MG63 (cell line): ENCODE measurements around the gene DOCK2. TPM values are rescaled to one million over a fixed set of nuclear protein-coding genes. Genes with fewer than 3 reads are reported as not detected.
A peak's percentile ranks its signal among the peaks of the same experiment; 100 is the strongest.

Experiments used
- DNase-seq: peaks from one replicate; pipeline ENCODE4 v3.0.0-alpha.2; 2020
- H3K27me3 ChIP-seq: fragments of 250-450 bp; sonication (Bioruptor Pico); 2 replicates; pipeline ENCODE4 v1.5.1; 2020; ENCODE audit warnings: mild to moderate bottlenecking, moderate library complexity
- H3K36me3 ChIP-seq: fragments of 250-450 bp; sonication (Bioruptor Pico); 2 replicates; pipeline ENCODE4 v1.5.1; 2020; ENCODE audit warnings: mild to moderate bottlenecking, moderate library complexity
- H3K4me3 ChIP-seq: fragments of 250-450 bp; sonication (Bioruptor Pico); 2 replicates; pipeline ENCODE4 v1.5.1; 2020; ENCODE audit warnings: mild to moderate bottlenecking, moderate library complexity
- H3K9me3 ChIP-seq: fragments of 250-450 bp; sonication (Bioruptor Pico); 2 replicates; pipeline ENCODE4 v1.5.1; 2020; ENCODE audit warnings: mild to moderate bottlenecking, moderate library complexity
- total RNA-seq: library from RNA; depleted of rRNA; stranded (reverse); fragments of >200 nt; shearing (Covaris generic); gene quantifications from 2 replicates; pipeline ENCODE4 v1.2.3, GENCODE V29; 2014; ENCODE audit warnings: low replicate concordance

Gene DOCK2
- total RNA-seq, 1 experiment from 2014 or later, result 12.6 TPM

- no peak for DNase-seq
- H3K27me3 ChIP-seq, result no peaks in the 10 kb centered on the region
- H3K4me3 ChIP-seq, result no peak overlapping the region
- H3K36me3 ChIP-seq, result peaks cover 53% of the 10 kb centered on the region
- H3K9me3 ChIP-seq, result no peaks in the 10 kb centered on the region
These were observed 227.4 kb downstream of the DOCK2 start for GRCh38 chr5:169864483-169864882.

- Histone ChIP-seq H3K9me3 (no peaks in the 10 kb centered on the region), H3K27me3 (no peaks in the 10 kb centered on the region), H3K4me3 (no peak overlapping the region), H3K36me3 (peaks cover 44% of the 10 kb centered on the region)
- no peak for DNase-seq
These were observed 230.3 kb downstream of the DOCK2 start for GRCh38 chr5:169867347-169867746.

- DNase-seq, result no peak
- H3K27me3 ChIP-seq, result no peaks in the 10 kb centered on the region
- H3K4me3 ChIP-seq, result no peak overlapping the region
- H3K9me3 ChIP-seq, result no peaks in the 10 kb centered on the region
- H3K36me3 ChIP-seq, result peaks cover 26% of the 10 kb centered on the region
These were observed 232.0 kb downstream of the DOCK2 start for GRCh38 chr5:169869066-169869465.

GRCh38 chr5:169870211-169870610 lies 233.1 kb downstream of the DOCK2 start:
- DNase-seq, result peak; percentile 57
- H3K4me3 ChIP-seq, result no peak overlapping the region
- peaks cover 20% of the 10 kb centered on the region for H3K36me3 ChIP-seq
- H3K27me3 ChIP-seq, result no peaks in the 10 kb centered on the region
- no peaks in the 10 kb centered on the region for H3K9me3 ChIP-seq

- H3K4me3 ChIP-seq, result no peak overlapping the region
- H3K27me3 ChIP-seq, result no peaks in the 10 kb centered on the region
- H3K36me3 ChIP-seq, result peaks cover 24% of the 10 kb centered on the region
- H3K9me3 ChIP-seq, result no peaks in the 10 kb centered on the region
- DNase-seq, result peak; percentile 72
These were observed 234.9 kb downstream of the DOCK2 start for GRCh38 chr5:169871826-169872490.

- Histone ChIP-seq H3K27me3 (no peaks in the 10 kb centered on the region), H3K36me3 (peaks cover 38% of the 10 kb centered on the region), H3K9me3 (no peaks in the 10 kb centered on the region), H3K4me3 (no peak overlapping the region)
- peak; percentile 19 for DNase-seq
These were observed 236.6 kb downstream of the DOCK2 start for GRCh38 chr5:169873642-169874041.

GRCh38 chr5:169874621-169875020 lies 237.5 kb downstream of the DOCK2 start:
- peaks cover 40% of the 10 kb centered on the region for H3K36me3 ChIP-seq
- no peaks in the 10 kb centered on the region for H3K9me3 ChIP-seq
- no peak for DNase-seq
- H3K4me3 ChIP-seq, result no peak overlapping the region
- no peaks in the 10 kb centered on the region for H3K27me3 ChIP-seq

GRCh38 chr5:169875091-169875728 lies 238.1 kb downstream of the DOCK2 start:
- no peak overlapping the region for H3K4me3 ChIP-seq
- no peak for DNase-seq
- H3K36me3 ChIP-seq, result peaks cover 44% of the 10 kb centered on the region
- H3K27me3 ChIP-seq, result no peaks in the 10 kb centered on the region
- no peaks in the 10 kb centered on the region for H3K9me3 ChIP-seq

GRCh38 chr5:169875731-169876130 lies 238.7 kb downstream of the DOCK2 start:
- H3K4me3 ChIP-seq, result no peak overlapping the region
- no peak for DNase-seq
- no peaks in the 10 kb centered on the region for H3K9me3 ChIP-seq
- no peaks in the 10 kb centered on the region for H3K27me3 ChIP-seq
- peaks cover 49% of the 10 kb centered on the region for H3K36me3 ChIP-seq

- DNase-seq, result no peak
- Histone ChIP-seq H3K4me3 (no peak overlapping the region), H3K27me3 (no peaks in the 10 kb centered on the region), H3K36me3 (peaks cover 51% of the 10 kb centered on the region), H3K9me3 (no peaks in the 10 kb centered on the region)
These were observed 239.3 kb downstream of the DOCK2 start for GRCh38 chr5:169876386-169876785.

- H3K36me3 ChIP-seq, result peaks cover 80% of the 10 kb centered on the region
- no peak for DNase-seq
- H3K27me3 ChIP-seq, result no peaks in the 10 kb centered on the region
- H3K4me3 ChIP-seq, result no peak overlapping the region
- H3K9me3 ChIP-seq, result no peaks in the 10 kb centered on the region
These were observed 243.1 kb downstream of the DOCK2 start for GRCh38 chr5:169880012-169880663.

- Histone ChIP-seq H3K9me3 (no peaks in the 10 kb centered on the region), H3K36me3 (peaks cover 80% of the 10 kb centered on the region), H3K27me3 (no peaks in the 10 kb centered on the region), H3K4me3 (no peak overlapping the region)
- DNase-seq, result no peak
These were observed 243.7 kb downstream of the DOCK2 start for GRCh38 chr5:169880785-169881184.

- DNase-seq, result no peak
- no peak overlapping the region for H3K4me3 ChIP-seq
- no peaks in the 10 kb centered on the region for H3K27me3 ChIP-seq
- H3K9me3 ChIP-seq, result no peaks in the 10 kb centered on the region
- H3K36me3 ChIP-seq, result peaks cover 72% of the 10 kb centered on the region
These were observed 244.7 kb downstream of the DOCK2 start for GRCh38 chr5:169881702-169882303.

GRCh38 chr5:169886033-169886432 lies 249.0 kb downstream of the DOCK2 start:
- H3K4me3 ChIP-seq, result no peak overlapping the region
- DNase-seq, result no peak
- H3K27me3 ChIP-seq, result no peaks in the 10 kb centered on the region
- no peaks in the 10 kb centered on the region for H3K9me3 ChIP-seq
- peaks cover 38% of the 10 kb centered on the region for H3K36me3 ChIP-seq

- Histone ChIP-seq H3K4me3 (no peak overlapping the region), H3K9me3 (no peaks in the 10 kb centered on the region), H3K27me3 (no peaks in the 10 kb centered on the region), H3K36me3 (peaks cover 32% of the 10 kb centered on the region)
- no peak for DNase-seq
These were observed 249.6 kb downstream of the DOCK2 start for GRCh38 chr5:169886677-169887076.

- Histone ChIP-seq H3K9me3 (no peaks in the 10 kb centered on the region), H3K27me3 (no peaks in the 10 kb centered on the region)
- no peak for DNase-seq
These were observed 252.5 kb downstream of the DOCK2 start for GRCh38 chr5:169889572-169889971.

GRCh38 chr5:169893010-169893409 lies 255.9 kb downstream of the DOCK2 start:
- no peak overlapping the region for H3K4me3 ChIP-seq
- peaks cover 13% of the 10 kb centered on the region for H3K36me3 ChIP-seq
- no peaks in the 10 kb centered on the region for H3K27me3 ChIP-seq
- H3K9me3 ChIP-seq, result no peaks in the 10 kb centered on the region
- no peak for DNase-seq

More at GRCh38 chr5:169889572-169889971, 252.5 kb downstream of the DOCK2 start:
- Histone ChIP-seq H3K36me3 (peaks cover 6% of the 10 kb centered on the region), H3K4me3 (no peak overlapping the region)
